ENCODE results near the gene RHOG.
A peak's percentile ranks its signal among the peaks of the same experiment; 100 is the strongest.
"Not testable (repeated sequence)": the region's sequence is repeated elsewhere in the genome, so short reads cannot be mapped to it uniquely, and the experiment has no call there.

The RHOG gene

DNA sequence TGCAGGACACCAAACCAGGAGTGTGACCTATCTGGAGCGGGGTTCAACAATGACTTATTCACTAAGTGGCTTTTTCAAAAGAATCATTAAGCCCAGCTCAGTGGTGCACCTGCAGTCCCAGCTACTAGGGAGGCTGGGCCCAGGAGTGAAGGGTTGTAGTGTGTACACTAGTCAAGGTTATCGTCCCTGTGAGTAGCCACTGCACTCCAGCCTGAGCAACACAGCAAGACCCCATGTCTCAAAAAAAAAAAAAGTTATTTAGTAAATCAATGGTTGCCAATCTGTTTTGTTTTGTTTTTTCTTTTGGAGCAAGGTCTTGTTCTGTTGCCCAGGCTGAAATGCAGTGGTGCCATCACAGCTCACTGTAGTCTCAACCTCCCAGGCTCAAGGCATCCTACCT lies 7.9 kb downstream of the RHOG start:
- DNase-seq, result no peak

DNA sequence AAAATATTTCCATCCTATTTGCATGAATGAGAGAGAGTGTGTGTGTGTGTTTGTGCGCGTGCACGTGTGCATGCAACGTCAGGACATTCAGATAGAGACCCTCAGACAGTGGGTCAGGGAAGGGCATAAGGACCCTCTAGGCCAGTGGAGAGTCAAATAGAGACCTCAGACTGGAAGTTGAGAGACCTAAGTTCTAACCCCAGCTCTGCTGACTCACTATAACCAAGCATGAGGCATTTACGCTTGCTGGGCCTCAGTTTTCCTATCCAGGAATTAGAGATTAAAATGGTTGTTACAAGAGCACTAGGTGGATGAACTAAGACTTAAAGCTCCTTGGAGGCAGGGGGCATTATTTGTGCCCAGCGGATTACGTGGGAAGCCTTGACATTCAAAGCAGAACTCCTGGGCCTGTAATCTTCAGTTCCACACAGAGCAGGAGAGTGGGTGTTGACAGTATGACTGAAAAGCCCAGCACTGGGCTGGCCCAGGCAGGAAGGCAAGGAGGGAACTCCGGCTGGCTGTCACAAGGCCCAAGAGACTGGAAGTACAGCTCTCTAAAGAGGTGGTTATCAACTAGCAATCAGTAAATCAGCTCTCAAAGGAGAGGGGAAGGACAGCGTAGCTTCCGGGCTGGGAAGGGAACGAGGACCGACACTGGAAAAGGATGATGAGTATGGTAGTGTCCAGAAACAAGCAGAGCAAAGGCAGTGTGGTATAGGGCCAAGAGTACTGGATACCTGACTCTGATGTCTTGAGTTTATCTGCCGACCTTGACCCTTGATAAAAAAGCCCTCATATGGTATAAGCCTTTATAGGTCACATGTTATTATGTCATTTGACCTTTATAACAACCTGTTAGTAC lies 9.2 kb downstream of the RHOG start:
- no peak for DNase-seq

DNA sequence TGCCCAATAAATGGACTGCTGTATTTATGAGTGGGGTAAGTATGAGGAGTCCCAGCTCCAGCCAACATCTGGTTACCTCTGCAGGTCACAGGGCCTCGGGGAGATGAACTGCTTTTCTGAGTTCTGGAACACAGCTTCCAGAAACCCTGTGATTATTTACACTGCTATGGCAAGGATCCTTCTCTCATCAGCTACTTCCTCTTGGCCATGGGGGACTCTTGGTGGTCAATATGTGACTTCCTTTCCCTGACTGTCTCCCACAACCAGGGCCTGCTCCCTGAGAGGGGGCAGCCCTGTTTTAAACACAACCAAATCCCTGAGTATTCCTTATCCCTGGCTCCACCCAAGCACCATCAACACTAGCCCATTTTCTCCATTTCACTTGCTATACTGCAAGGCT lies 10.0 kb downstream of the RHOG start:
- DNase-seq, result no peak

DNA sequence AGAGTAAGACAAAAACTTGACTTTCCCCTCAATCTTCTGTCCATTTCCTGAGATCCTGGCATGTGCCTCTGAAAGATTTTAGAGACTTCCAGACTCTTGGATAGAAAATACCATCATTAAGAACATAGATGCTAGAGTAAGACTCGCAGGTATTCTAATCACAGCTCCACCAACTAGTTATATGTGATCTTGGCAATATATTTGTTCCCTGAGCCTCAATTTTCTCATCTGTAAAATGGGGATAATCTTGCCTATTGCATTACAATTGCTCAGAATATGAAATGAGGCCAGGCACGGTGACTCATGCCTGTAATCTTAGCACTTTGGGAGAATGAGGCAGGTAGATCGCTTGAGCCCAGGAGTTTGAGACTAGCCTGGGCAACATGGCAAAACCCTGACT lies 10.7 kb downstream of the RHOG start:
- DNase-seq, result no peak

DNA sequence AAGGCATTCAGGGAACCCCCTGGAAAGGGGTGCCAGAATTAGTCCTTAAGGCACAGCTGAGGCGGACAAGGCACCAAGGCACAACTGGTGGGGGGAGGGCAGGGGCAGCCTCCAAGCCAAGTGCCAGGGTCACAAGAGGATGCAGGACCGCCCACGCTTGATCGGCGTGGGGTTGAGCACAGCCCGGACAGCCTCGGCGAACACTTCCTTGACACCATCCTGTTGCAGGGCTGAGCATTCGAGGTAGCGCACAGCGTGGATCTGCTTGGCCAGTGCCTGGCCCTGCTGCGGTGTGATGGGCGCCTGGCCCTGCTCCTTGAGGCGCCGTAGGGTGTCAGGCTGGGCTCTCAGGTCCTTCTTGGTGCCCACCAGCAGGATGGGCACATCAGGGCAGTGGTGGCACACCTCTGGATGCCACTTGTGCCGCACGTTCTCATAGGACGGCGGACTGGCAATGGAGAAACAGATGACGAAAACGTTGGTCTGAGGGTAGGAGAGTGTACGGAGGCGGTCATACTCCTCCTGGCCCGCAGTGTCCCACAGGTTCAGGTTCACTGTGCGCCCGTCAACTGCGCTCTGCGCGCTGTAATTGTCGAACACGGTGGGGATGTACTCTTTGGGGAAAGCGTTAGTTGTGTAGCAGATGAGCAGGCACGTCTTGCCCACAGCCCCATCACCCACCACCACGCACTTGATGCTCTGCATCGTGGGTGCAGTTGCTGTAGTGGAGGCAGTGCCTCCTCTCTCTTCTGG lies 13.1 kb downstream of the RHOG start:
- no peak for DNase-seq

DNA sequence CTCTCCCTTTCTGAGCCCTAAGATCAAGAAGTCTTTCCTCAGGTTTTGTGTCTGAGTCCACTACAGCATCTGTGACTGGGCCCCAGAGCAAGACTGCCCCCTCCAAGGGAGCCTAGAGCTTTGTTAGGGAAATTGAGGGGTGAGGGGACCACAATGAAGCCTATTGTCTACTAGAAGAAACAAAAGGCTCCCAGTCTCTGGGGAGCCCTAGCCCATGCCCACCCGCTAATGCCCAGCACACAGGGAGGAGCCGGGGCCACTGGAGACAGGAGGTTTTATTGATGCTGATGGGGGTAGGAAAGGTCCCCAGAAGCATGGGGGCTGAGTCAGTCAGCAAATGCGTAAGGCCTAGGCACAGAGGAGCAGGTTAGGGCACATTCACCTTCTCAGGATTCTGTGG lies 14.0 kb downstream of the RHOG start:
- no peak for DNase-seq

DNA sequence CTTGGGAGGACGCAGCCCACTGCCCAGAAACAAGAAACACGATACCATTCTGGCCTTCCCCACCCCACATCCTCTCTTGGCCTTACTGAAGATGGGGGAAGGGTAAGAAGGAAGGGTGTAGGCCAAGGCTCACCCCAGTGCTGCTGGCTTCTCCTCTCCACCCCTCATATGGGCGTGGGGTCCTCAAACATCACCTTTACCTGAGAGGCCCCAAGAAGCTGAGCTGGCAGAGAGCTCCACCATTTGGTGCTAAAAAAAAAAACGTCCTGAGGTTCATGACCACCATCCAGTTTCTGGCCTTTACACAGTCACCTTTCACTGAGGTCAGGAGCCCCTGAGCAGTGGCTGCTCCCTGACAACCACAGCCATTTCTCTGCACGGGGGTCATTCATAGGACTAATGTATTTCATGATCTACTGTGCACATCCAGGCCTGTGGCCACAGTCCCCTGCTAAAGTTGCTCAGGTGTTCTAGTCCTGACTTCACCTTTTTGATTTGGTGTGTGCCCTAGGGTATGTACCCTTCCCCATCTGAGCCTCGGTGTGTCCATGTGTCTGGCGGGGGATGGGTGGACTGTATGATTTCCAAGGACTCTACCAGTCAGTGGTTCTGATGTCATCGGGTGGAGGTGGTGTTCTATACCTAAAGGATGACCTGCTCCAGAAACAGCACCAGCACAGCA lies 15.1 kb downstream of the RHOG start:
- DNase-seq, result no peak

DNA sequence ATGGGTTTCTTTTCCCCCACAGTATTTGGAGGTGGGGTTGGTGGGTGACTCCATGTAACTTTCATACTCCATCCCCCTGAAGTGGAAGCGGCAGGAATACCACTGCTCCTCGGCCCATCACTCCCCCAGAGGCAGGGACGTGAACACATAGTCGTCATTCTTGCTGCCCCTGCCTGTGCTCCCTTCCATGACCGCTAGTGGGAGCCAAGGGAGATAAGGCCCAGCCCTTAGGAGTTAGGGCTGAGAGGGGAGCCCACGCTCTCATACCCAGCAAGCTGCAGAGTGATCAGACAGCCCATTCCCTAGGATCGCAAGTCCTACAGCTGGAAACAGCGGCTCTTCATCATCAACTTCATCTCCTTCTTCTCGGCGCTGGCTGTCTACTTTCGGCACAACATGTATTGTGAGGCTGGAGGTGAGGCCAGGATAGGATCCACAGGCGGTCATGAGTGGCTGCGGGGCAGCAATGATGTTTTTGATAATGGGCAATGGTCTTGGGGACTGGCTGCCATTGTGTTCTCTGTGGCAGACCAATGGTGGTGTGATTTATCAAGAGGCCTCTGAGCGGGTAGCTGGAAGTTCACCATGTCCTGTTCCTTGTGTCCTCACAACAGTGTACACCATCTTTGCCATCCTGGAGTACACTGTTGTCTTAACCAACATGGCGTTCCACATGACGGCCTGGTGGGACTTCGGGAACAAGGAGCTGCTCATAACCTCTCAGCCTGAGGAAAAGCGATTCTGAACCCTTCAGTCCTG lies 15.9 kb downstream of the RHOG start:
- peak; percentile 50 for DNase-seq

DNA sequence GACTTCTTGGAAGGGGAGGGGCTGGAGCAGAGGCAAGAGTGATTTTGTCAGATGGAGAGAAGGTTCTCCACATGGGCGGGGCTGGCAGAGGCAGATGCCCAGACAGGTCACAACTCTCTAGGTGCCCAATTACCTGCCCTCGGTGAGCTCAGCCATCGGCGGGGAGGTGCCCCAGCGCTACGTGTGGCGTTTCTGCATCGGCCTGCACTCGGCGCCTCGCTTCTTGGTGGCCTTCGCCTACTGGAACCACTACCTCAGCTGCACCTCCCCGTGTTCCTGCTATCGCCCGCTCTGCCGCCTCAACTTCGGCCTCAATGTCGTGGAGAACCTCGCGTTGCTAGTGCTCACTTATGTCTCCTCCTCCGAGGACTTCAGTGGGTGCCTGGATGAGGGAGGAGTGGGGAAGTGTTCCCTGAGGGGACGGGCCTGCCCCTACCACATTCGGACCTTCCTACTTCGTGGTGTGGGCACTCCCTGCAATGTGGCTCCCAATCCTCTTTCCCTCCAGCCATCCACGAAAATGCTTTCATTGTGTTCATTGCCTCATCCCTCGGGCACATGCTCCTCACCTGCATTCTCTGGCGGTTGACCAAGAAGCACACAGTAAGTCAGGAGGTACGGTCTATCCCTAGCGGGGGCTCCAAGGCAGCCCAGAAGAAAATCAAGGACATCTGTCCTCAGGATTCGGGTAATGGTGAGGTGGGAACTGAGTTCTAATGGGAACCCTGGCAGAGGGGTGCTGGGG lies 16.8 kb downstream of the RHOG start:
- DNase-seq, result no peak

DNA sequence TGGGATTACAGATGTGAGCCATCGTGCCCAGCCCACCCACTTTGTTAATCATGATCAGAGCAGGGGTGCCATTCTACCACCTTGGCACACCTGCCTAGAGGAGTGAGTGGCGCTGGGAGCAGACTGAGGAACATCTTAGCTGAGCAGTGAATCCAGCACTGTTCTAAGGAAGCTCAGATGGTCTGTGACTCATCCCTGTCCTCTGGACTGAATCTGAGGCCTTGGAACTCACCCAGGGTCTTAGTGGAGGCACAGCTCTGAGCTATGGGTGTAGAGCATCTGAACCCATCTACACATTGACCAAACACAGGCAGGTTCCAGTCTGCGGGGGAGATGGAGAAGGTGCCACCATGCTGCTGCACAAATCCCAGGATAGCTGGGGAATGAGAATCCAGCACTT lies 17.5 kb downstream of the RHOG start:
- DNase-seq, result peak; percentile 75

DNA sequence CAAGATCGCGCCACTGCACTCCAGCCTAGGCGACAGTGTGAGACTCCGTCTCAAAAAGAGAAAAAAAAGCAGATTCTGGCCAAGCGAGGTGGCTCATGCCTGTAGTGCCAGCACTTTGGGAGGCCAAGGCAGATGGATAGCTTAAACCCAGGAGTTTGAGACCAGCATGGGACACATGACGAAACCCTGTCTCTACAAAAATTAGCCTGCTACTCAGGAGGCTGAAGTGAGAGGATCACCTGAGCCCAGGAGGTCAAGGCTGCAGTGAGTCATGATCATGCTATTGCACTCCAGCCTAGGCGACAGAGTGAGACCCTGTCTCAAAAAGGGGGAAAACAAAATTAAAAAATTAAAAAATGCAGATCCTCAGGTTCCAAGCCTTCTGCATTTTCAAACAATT lies 18.4 kb downstream of the RHOG start:
- DNase-seq, result no peak

DNA sequence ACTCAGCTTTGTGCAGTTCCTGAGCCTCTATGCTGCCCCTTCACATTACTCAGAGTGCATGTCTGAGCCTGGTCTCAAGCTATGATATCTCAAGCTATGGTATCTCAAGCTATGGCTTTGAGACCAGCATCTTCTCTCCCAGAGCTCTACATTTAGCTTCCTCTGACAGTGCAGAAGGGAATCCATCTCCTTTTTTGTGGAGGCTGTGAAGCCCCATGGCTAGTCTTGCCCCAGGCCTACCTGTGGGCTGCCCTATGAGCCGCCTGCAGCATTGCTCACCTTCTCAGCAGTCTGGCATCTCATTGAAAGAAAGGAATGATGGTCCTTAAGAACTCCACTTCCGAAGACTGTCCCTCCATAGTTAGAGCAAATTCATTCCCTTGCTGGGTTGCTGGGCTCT lies 19.8 kb downstream of the RHOG start:
- DNase-seq, result no peak

DNA sequence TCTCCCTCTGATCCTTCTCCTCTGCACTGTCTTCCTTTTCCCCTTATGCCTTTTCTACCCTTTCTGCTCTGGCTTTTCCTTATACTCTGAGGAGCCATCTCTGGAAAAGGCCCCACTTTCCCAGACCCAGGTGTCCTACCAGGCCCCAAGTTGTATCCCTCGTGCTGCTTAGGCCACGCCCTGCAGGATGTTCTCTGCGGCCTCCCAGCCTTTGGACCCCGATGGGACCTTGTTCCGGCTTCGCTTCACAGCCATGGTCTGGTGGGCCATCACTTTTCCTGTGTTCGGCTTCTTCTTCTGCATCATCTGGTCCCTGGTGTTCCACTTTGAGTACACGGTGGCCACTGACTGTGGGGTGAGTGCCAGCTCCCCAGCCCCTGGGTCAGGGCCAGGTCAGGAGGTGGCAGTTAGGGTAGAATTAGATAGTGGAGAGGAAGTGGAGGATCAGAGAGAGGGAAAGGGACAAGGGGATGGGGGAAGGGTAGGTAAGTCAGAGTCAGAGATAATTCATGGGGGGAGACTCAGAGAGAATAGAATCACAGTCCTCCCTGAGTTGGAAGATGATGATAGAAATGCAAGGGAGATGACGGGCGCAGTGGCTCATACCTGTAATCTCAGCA lies 23.5 kb downstream of the RHOG start:
- DNase-seq, result no peak

DNA sequence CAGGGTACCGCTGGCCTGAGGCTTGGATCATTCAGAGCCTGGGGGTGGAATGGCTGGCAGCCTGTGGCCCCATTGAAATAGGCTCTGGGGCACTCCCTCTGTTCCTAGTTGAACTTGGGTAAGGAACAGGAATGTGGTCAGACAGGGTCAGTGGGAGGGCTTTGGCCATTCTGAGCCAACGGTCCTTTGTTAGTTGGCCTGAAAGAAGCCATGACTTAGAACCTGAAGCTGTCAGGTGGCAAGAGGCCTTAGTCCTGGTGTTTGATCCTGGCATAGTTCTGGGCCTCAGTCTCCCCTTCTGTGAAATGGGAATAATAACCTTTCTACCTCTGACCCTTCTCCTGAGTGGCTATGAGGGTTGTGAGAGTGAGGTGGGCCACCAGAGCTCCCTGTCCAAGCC lies 24.1 kb downstream of the RHOG start:
- no peak for DNase-seq

DNA sequence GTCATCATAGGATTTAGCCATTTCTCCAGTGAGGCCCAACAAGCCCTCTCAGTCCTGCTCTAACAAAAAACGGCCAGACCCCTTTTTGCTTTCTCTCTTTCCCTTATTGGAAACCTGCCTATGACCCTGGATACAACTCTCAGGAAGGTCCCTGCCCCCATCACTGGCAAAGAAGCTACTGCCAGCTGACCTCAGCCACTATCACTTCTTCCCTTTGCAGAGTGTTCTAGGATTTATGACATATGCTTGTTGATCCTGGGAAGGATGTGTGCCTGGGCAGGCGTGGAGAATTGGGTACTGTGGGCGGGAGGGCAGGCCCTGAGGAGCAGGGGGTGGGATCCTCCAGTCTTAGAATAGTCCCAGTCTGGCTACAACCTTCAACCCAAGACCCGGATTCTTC lies 24.9 kb downstream of the RHOG start:
- DNase-seq, result no peak

DNA sequence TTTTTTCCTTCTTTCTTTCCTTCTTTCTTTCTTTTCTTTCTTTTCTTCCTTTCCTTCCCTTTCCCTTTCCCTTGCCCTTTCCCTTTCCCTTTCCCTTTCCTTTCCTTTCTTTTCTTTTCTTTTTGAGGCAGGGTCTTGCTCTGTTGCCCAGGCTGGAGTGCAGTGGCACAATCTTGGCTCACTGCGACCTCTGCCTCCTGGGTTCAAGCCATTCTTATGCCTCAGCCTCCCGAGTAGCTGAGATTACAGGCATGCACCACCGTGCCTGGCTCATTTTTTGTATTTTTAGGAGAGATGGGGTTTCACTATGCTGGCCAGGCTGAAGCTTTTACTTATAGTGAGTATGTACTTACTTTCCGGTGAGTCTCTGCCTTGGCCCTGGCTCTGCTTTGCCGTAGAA lies 25.9 kb downstream of the RHOG start:
- not testable (repeated sequence) for DNase-seq

DNA sequence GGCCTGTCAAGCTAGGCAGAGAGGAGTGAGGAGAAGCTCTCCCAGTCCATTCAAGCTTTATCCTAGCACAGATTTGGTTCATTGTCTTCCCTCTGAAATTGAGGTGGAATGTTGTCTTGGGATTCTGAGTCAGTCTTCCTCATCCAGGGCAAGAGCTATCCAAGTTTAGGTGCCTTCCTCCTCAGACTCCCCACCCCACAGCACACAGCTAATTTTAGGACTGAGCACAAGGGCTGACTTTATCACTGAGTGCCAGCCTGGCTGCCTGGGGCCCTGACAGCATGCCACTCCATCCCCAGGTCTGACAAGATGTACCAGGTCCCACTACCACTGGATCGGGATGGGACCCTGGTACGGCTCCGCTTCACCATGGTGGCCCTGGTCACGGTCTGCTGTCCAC lies 29.8 kb downstream of the RHOG start:
- no peak for DNase-seq

DNA sequence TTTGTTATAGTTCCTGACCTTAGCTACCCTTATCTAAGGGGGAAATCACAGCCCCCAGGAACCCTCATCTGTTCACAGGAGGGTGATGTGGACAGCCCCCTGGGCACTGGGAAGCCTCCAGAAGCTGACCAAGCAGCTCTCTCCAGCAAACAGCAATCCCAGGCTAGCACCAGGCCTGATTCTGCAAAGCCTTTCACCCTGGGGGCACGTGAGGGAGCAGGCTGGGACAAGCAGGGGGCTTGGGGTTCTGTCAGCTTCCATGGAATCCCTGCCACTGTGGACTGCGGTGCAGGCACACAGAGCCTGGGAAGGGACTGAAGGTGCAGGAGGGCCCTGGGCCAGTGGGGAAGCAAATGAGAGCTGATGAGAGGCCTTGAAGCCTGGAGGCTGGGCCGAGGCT lies 30.3 kb downstream of the RHOG start:
- DNase-seq, result no peak

DNA sequence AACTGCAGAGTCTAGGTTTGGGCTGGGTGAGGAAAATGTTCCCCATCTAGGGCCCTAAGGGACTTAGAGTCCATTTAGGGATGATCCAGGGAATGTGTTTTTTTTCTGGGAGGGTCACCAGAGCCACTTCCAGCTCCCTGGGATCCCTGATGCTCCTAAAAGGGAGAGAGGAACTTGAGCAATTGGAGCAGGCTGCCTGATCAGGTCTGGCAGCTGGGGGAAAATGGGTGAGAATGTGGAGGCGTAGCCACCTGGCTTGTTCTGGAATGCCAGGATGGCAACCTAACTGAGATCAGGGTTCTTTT lies 31.2 kb downstream of the RHOG start:
- no peak for DNase-seq

DNA sequence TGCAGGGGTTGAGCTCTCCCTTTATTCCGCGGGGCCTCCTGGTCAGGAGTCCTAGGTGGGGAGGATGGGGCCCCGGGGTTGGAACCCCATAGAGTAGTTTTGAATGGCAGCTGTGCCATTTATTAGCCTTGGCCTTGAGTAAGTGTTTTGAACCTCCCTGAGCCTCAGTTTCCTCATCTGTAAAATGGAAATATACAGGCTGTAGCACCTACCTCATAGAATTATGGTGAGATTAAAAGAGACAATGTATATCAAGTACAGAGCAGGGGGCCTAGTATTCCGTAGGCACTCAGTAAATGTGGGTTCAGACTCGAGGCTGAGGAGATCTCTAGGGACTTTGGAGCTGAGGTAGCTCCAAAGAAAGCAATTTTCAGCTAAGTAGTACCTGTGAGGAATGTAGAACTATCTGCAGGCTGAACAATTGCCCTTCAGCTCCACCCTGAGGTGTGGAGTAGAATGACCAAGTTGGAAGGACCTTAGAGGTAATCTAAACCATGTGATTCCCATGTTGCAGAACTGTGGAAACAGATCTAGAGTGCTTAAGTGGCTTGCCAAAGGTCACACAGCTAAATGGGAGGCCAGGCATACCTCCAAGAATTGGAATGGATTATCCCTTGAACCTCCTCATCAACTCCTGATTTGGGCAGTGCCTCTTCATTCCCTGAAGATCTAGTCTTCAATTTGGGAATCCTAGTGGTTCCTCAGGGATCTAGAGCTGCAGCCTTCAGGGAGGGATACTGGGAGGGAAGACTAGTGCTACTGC lies 31.7 kb downstream of the RHOG start:
- DNase-seq, result peak; percentile 46
